ENCODE data around the gene KLHDC8A.

GRCh38 chr1:205294175-205294917 lies 62.4 kb downstream of the KLHDC8A start:
- TF ChIP-seq CTCF (IDR thresholded peaks at IDR 0.05) (no peak), POLR2A (IDR thresholded peaks at IDR 0.05) (no peak), EP300 (IDR thresholded peaks at IDR 0.05) (peak in 1 of 2 donors; percentile 32)

Measured in tibial nerve (tissue), 4 donors.